Measurements from ENCODE around the gene FBRS. TPM values are rescaled to one million over a fixed set of nuclear protein-coding genes. Genes with fewer than 3 reads are reported as not detected.

FBRS gene
- total and polyA plus RNA-seq, 2 donors (not counting 3 experiments of a cell fraction or from before 2014, with no cell fraction given), result 15.5 to 68.6 TPM

GRCh38 chr16:30658731-30659506 is 688 bp downstream of the FBRS start:
- H3K27me3 ChIP-seq (ENCODE audit: control insufficient read depth in 2 of 2, insufficient read depth in 2 of 2, low read length in 2 of 2), result no peaks in the 10 kb centered on the region
- H3K9me1 ChIP-seq (replicated peaks; ENCODE audit: control insufficient read depth, extremely low read depth, insufficient read depth, low read length), result no peaks in the 10 kb centered on the region
- no peaks in the 10 kb centered on the region for H3K9me3 ChIP-seq (replicated peaks; ENCODE audit: control insufficient read depth, insufficient read depth, low read length)
- DNase-seq (ENCODE audit: low read depth, low spot score) (no peak), FAIRE-seq (no peak)
- peaks cover 43% of the 10 kb centered on the region for H3K79me2 ChIP-seq (ENCODE audit: control insufficient read depth, insufficient read depth, low read length)
- ChIA-PET CTCF (interaction anchor here (1.0 to 2.5 kb wide), 8 partner anchors 9 to 229 kb away, joined by 3 to 26 read pairs (median 6); partner anchors contain the start of genes DCTPP1 and PRR14), POLR2A (interaction anchor here (0.9 to 1.2 kb wide), 4 partner anchors 9 to 146 kb away, joined by 3 to 5 read pairs (median 4); partner anchors contain the start of gene SRCAP)
- BruUV-seq (replicated peaks), result TSS peak; percentile 76
- H3K4me1 ChIP-seq (ENCODE audit: control insufficient read depth, extremely low read depth, insufficient read depth, low read length), result peaks cover 21% of the 10 kb centered on the region
- H3K9ac ChIP-seq (replicated peaks; ENCODE audit: extremely low read depth, insufficient read depth, low read length), result peak overlapping the region; percentile 98
- dilution Hi-C loops (cut with MboI; ENCODE audit: extremely low pct_ligation_motif_present, low sequenced_read_pairs) (no loop called here), intact Hi-C loops (cut with micrococcal nuclease) (loop anchor here (1.0 to 10.0 kb wide), 10 partner anchors 9 to 594 kb away; partner anchors contain the start of genes ALDOA, FBXL19, PRR14 and TBC1D10B)
- H3K36me3 ChIP-seq (ENCODE audit: control insufficient read depth in 2 of 2, extremely low read depth in 1 of 2, insufficient read depth in 2 of 2, low read length in 2 of 2), result peaks cover 17 to 44% of the 10 kb centered on the region in 2 experiments
- H3K4me3 ChIP-seq (replicated peaks in 1 of 3; ENCODE audit: insufficient read depth in 1 of 3, low read depth in 1 of 3, low read length in 3 of 3), result peak overlapping the region; percentile 40 to 90 (median 59)
- H3K4me2 ChIP-seq (ENCODE audit: insufficient read depth, low read length), result peak overlapping the region; percentile 4
- TF ChIP-seq CTCF (IDR thresholded peaks at IDR 0.05; ENCODE audit: extremely low read depth in 1 of 2, insufficient read depth in 1 of 2, low read depth in 1 of 2, low read length in 2 of 2), result peak in 1 of 2 donors; percentile 14
- no peak for TF ChIP-seq JUN (IDR thresholded peaks at IDR 0.05; ENCODE audit: borderline replicate concordance, insufficient read depth, insufficient read length, low read depth)
- TF ChIP-seq GATA2 (IDR thresholded peaks at IDR 0.05; ENCODE audit: insufficient read depth, insufficient read length, low read depth, low read length), result no peak
- TF ChIP-seq MAX (IDR thresholded peaks at IDR 0.05; ENCODE audit: insufficient read depth, insufficient read length), result no peak
- TF ChIP-seq POLR2A (IDR thresholded peaks at IDR 0.05; ENCODE audit: low read depth, low read length), result peak; percentile 38
- TF ChIP-seq POLR2AphosphoS5 (IDR thresholded peaks at IDR 0.05; ENCODE audit: insufficient read depth, low read depth, low read length), result peak; percentile 45
- TF ChIP-seq MYC (IDR thresholded peaks at IDR 0.05; ENCODE audit: low read depth, low read length), result no peak
- TF ChIP-seq FOS (IDR thresholded peaks at IDR 0.05; ENCODE audit: borderline replicate concordance, insufficient read depth, low read length), result no peak
- no peak for TF ChIP-seq EZH2 (IDR thresholded peaks at IDR 0.05; ENCODE audit: borderline replicate concordance, low read depth, low read length, severe bottlenecking)
- peak overlapping the region; percentile 96 for H3K27ac ChIP-seq (ENCODE audit: insufficient read depth, low read depth, low read length)
- peak overlapping the region; percentile 23 for H2AFZ ChIP-seq (ENCODE audit: low read depth, low read length)
- no peaks in the 10 kb centered on the region for H4K20me1 ChIP-seq (replicated peaks; ENCODE audit: control insufficient read depth, extremely low read depth, insufficient read depth, low read length)

Data from endothelial cell of umbilical vein (primary cell).